Measurements from ENCODE around the gene KRT76.

DNA sequence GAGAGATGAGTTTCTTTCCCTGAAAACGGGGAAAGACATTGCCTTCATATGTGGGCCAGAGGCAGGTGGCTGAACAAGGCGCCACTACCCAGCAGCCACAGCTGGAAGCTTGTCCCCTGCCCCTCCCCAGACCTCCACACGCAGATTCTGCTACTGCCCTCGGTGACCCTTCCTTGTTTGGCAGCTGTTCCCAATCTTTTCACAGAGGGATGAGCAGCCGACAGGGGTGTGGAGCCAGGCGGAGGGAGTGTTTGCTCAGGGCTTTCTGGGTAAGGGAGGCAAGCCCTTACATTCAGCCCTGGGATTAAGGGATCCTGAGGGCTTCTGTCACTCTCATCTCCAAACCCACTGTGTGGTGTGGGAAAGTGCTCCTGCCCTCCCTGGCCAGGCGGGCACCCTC, 41.2 kb upstream of the KRT76 start:
- TF ChIP-seq, protein P1, sequence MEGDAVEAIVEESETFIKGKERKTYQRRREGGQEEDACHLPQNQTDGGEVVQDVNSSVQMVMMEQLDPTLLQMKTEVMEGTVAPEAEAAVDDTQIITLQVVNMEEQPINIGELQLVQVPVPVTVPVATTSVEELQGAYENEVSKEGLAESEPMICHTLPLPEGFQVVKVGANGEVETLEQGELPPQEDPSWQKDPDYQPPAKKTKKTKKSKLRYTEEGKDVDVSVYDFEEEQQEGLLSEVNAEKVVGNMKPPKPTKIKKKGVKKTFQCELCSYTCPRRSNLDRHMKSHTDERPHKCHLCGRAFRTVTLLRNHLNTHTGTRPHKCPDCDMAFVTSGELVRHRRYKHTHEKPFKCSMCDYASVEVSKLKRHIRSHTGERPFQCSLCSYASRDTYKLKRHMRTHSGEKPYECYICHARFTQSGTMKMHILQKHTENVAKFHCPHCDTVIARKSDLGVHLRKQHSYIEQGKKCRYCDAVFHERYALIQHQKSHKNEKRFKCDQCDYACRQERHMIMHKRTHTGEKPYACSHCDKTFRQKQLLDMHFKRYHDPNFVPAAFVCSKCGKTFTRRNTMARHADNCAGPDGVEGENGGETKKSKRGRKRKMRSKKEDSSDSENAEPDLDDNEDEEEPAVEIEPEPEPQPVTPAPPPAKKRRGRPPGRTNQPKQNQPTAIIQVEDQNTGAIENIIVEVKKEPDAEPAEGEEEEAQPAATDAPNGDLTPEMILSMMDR (IDR thresholded peaks at IDR 0.05 in 2 of 3, conservative IDR thresholded peaks at IDR 0.05 in 1 of 3; ENCODE audit: borderline replicate concordance in 1 of 3, insufficient read depth in 1 of 3, low read depth in 2 of 3, low read length in 2 of 3) = no peak
- TF ChIP-seq EZH2 (IDR thresholded peaks at IDR 0.05) (no peak), POLR2A (IDR thresholded peaks at IDR 0.05; ENCODE audit: borderline replicate concordance, extremely low read depth, insufficient read depth, insufficient read length) (no peak), EGR1 (IDR thresholded peaks at IDR 0.05; ENCODE audit: low read depth) (no peak), ZNF274 (IDR thresholded peaks at IDR 0.05; ENCODE audit: low read depth, low read length) (no peak), ELF1 (IDR thresholded peaks at IDR 0.05; ENCODE audit: borderline replicate concordance, low read depth) (no peak)
- TF ChIP-seq, protein P2, sequence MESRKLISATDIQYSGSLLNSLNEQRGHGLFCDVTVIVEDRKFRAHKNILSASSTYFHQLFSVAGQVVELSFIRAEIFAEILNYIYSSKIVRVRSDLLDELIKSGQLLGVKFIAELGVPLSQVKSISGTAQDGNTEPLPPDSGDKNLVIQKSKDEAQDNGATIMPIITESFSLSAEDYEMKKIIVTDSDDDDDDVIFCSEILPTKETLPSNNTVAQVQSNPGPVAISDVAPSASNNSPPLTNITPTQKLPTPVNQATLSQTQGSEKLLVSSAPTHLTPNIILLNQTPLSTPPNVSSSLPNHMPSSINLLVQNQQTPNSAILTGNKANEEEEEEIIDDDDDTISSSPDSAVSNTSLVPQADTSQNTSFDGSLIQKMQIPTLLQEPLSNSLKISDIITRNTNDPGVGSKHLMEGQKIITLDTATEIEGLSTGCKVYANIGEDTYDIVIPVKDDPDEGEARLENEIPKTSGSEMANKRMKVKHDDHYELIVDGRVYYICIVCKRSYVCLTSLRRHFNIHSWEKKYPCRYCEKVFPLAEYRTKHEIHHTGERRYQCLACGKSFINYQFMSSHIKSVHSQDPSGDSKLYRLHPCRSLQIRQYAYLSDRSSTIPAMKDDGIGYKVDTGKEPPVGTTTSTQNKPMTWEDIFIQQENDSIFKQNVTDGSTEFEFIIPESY (IDR thresholded peaks at IDR 0.05; ENCODE audit: extremely low read depth, insufficient replicate concordance, low read length) = no peak
